HepG2 (cell line): ENCODE results near the gene CACNG4. TPM values are rescaled to one million over a fixed set of nuclear protein-coding genes. Genes with fewer than 3 reads are reported as not detected.

Experiments used
- ATAC-seq: fragments of 200-7000 bp; cut with Tn5 transposase; 3 replicates; pipeline ENCODE4 v1.9.1; 2020; ENCODE audit warnings: mild to moderate bottlenecking, moderate library complexity
- BruUV-seq: library from RNA; stranded (reverse); fragments of 400-500 nt; replicated peaks from 2 replicates; lab custom pipeline; 2021; lab: Mats Ljungman, UMichigan
- CTCF ChIA-PET: fragments of 300-600 bp; formaldehyde crosslinking; extraction: SDS; loops from one replicate; lab custom pipeline; 2021; ENCODE audit warnings: low total read pairs, inconsistent platforms, low intra/inter-chr PET ratio; lab: Yijun Ruan, JAX
- POLR2A ChIA-PET: fragments of 350-600 bp; sonication (Branson Sonifier 250); formaldehyde crosslinking; loops from one replicate; lab custom pipeline; 2020; ENCODE audit warnings: antibody characterized with exemption, inconsistent platforms; lab: Yijun Ruan, JAX
- DNase-seq: peaks from one replicate; pipeline ENCODE4 v3.0.0-alpha.2; 2015; ENCODE audit warnings: low spot score
- FAIRE-seq: peaks from 3 replicates; lab custom pipeline; 2011; peaks lifted over from hg19 to GRCh38; lab: Jason Lieb, UNC
- H2AFZ ChIP-seq: one replicate; pipeline ENCODE4 v1.6.1; 2011; ENCODE audit warnings: low read length, inconsistent platforms
- H3K27ac ChIP-seq: fragments of 300-600 bp; 3 replicates; pipeline ENCODE4 v1.8.0; 2011; ENCODE audit warnings: mixed run types, mild to moderate bottlenecking, mixed read lengths, low read length, inconsistent platforms; ENCODE audit not compliant: insufficient read depth; ENCODE audit errors: extremely low read length
- H3K27me3 ChIP-seq, 2 experiments: fragments of 200-600 bp in 1 of 2; 2 replicates in 1 of 2; 3 replicates in 1 of 2; pipeline versions ENCODE4 v1.6.0 to v1.8.0; 2011; ENCODE audit warnings: low read length in 2 of 2, mild to moderate bottlenecking in 2 of 2, moderate library complexity in 2 of 2, inconsistent platforms in 1 of 2; ENCODE audit not compliant: insufficient read depth in 2 of 2, control insufficient read depth in 1 of 2
- H3K36me3 ChIP-seq, 2 experiments: fragments of 200-600 bp in 1 of 2; replicated peaks in 1 of 2; 2 replicates in 1 of 2; 3 replicates in 1 of 2; pipeline versions ENCODE4 v1.5.1 to v1.8.0; 2011; ENCODE audit warnings: low read length in 2 of 2, inconsistent platforms in 1 of 2; ENCODE audit not compliant: insufficient read depth in 2 of 2, control insufficient read depth in 1 of 2
- H3K4me1 ChIP-seq: 2 replicates; pipeline ENCODE4 v1.5.1; 2012; ENCODE audit warnings: low read length, inconsistent platforms; ENCODE audit not compliant: insufficient read depth
- H3K4me2 ChIP-seq: 2 replicates; pipeline ENCODE4 v1.6.0; 2011; ENCODE audit warnings: low read depth, low read length, inconsistent platforms
- H3K4me3 ChIP-seq, 3 experiments: fragments of 200-600 bp in 1 of 3; sonication (generic), shearing (Covaris generic) in 1 of 3; replicated peaks in 1 of 3; 2 replicates each; pipeline ENCODE4 v1.5.1; 2011 to 2016; ENCODE audit warnings: low read length in 3 of 3, inconsistent platforms in 2 of 3, low read depth in 2 of 3, mild to moderate bottlenecking in 2 of 3, control low read depth in 1 of 3, mixed read lengths in 1 of 3; ENCODE audit not compliant: insufficient read depth in 1 of 3
- H3K79me2 ChIP-seq: one replicate; pipeline ENCODE4 v1.6.1; 2011; ENCODE audit warnings: low read length, inconsistent platforms; ENCODE audit not compliant: insufficient read depth
- H3K9ac ChIP-seq: 2 replicates; pipeline ENCODE4 v1.6.0; 2011; ENCODE audit warnings: mild to moderate bottlenecking, low read depth, low read length, inconsistent platforms; ENCODE audit not compliant: insufficient read depth
- H3K9me3 ChIP-seq: 2 replicates; pipeline ENCODE4 v1.5.1; 2012; ENCODE audit warnings: mild to moderate bottlenecking, low read length
- H4K20me1 ChIP-seq: 2 replicates; pipeline ENCODE4 v1.6.0; 2011; ENCODE audit warnings: inconsistent platforms, mild to moderate bottlenecking, low read length, moderate library complexity; ENCODE audit not compliant: insufficient read depth
- HNRNPL ChIP-seq: fragments of 200-400 bp; formaldehyde crosslinking; IDR thresholded peaks from 2 replicates; pipeline ENCODE4 v1.6.1; 2017; ENCODE audit warnings: mild to moderate bottlenecking, low read depth, low read length
- LCORL ChIP-seq, 2 experiments: fragments of 450-650 bp in 1 of 2; sonication (generic) in 1 of 2; formaldehyde crosslinking in 1 of 2; IDR thresholded peaks; 2 replicates each; pipeline versions ENCODE4 v1.5.0 to v1.6.1; 2017 to 2020; ENCODE audit warnings: antibody characterized with exemption in 1 of 2, missing genetic modification reagents in 1 of 2
- NRL ChIP-seq: sonication (generic); formaldehyde crosslinking; IDR thresholded peaks from 2 replicates; pipeline ENCODE4 v1.5.0; 2020; ENCODE audit warnings: missing genetic modification reagents, mild to moderate bottlenecking, moderate library complexity, borderline replicate concordance
- ZNF772 ChIP-seq: sonication (generic); formaldehyde crosslinking; IDR thresholded peaks from 2 replicates; pipeline ENCODE4 v1.5.0; 2020; ENCODE audit warnings: mild to moderate bottlenecking, missing genetic modification reagents
- WGBS: methylation state at CpG from one replicate; pipeline ENCODE4 v1.1.6; 2017; ENCODE audit warnings: low lambda C conversion rate; 5-methylcytosine and 5-hydroxymethylcytosine counted together
- in situ Hi-C: cut with HindIII; loops from 2 replicates; pipeline ENCODE4 v1.10.0; 2017; ENCODE audit warnings: low pct_unique_long_range_greater_than_20kb; ENCODE audit not compliant: extremely low pct_ligation_motif_present
- intact Hi-C: fragments of 100-400 bp; cut with micrococcal nuclease; formaldehyde crosslinking; loops from one replicate; pipeline ENCODE4 v1.10.0; 2022; ENCODE audit not compliant: unreplicated experiment
- polyA plus RNA-seq, 8 experiments: library from polyadenylated mRNA; depleted of rRNA in 3 of 8; stranded (reverse) in 7 of 8; unstranded in 1 of 8; fragments of >200 nt; fragmentation: Illumina TruSeq in 4 of 8; extraction: Trizol in 4 of 8; gene quantifications; 2 replicates each; pipeline versions ENCODE4 v1.2.1 to v1.2.3, GENCODE V29; 2011 to 2016; ENCODE audit warnings: low read depth in 4 of 8, missing spikeins in 1 of 8, mixed read lengths in 1 of 8; ENCODE audit not compliant: insufficient read depth in 1 of 8
- total RNA-seq, 5 experiments: library from RNA; depleted of rRNA; stranded (reverse); fragments of >200 nt; fragmentation: Illumina TruSeq; extraction: Trizol; gene quantifications; 2 replicates each; pipeline ENCODE4 v1.2.3, GENCODE V29; 2016; ENCODE audit warnings: low read depth in 1 of 5
- TF ChIP-seq, protein P1 (sequence below): IDR thresholded peaks from 2 replicates; pipeline ENCODE4 v1.6.1; 2016; ENCODE audit warnings: mild to moderate bottlenecking, missing biosample characterization, missing genetic modification reagents

CACNG4 gene
- total and polyA plus RNA-seq, 2 of the 13 experiments (the other 11 are each of a cell fraction or from before 2014, with no cell fraction given) = 0.09 TPM

DNA sequence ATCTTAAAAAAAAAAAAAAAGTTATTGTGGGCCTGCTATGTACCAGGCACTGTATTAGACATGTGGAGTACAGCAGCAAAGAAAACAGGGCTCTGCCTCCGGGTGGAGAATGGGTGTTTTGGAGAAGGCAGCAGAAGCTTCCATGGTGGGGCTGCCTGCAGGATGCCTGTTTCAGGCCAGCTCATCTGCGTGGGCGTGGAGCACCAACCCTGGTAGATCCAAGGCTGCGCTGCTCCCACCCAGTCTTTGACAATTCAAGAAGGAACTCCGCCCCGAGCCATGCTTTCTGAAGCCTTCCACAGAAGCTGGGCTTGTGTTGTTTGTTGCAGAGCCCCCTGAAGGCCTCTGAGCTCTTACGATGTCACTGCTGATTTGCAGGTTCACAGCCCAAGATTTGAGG is 56.7 kb downstream of the CACNG4 start:
- Histone ChIP-seq H3K79me2 (no peaks in the 10 kb centered on the region), H2AFZ (no peak overlapping the region), H3K9me3 (no peaks in the 10 kb centered on the region), H4K20me1 (no peaks in the 10 kb centered on the region), H3K36me3 (no peaks in the 10 kb centered on the region), H3K4me2 (no peak overlapping the region), H3K4me1 (peaks cover 16% of the 10 kb centered on the region), H3K4me3 (no peak overlapping the region), H3K9ac (no peak overlapping the region), H3K27ac (no peak overlapping the region), H3K27me3 (peaks cover 10 to 31% of the 10 kb centered on the region in 2 experiments; a peak in 4 of 5 replicates)
- DNase-seq (no peak), ATAC-seq (no peak), FAIRE-seq (no peak)
- in situ Hi-C loops (no loop called here), intact Hi-C loops (no loop called here)
- ChIA-PET CTCF (no interaction called here), POLR2A (no interaction called here)
- no TSS peak for BruUV-seq
- WGBS = 36% methylated on average over 7 of the region's 7 CpGs
- TF ChIP-seq LCORL (IDR thresholded peaks at IDR 0.05) = no peak
- TF ChIP-seq LCORL (CRISPR knock-in tag; IDR thresholded peaks at IDR 0.05) = no peak
- TF ChIP-seq, protein P1, sequence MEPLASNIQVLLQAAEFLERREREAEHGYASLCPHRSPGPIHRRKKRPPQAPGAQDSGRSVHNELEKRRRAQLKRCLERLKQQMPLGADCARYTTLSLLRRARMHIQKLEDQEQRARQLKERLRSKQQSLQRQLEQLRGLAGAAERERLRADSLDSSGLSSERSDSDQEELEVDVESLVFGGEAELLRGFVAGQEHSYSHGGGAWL (CRISPR knock-in tag) = 0 out of 2 replicates have a peak, but pooled peaks have one; percentile 20

DNA sequence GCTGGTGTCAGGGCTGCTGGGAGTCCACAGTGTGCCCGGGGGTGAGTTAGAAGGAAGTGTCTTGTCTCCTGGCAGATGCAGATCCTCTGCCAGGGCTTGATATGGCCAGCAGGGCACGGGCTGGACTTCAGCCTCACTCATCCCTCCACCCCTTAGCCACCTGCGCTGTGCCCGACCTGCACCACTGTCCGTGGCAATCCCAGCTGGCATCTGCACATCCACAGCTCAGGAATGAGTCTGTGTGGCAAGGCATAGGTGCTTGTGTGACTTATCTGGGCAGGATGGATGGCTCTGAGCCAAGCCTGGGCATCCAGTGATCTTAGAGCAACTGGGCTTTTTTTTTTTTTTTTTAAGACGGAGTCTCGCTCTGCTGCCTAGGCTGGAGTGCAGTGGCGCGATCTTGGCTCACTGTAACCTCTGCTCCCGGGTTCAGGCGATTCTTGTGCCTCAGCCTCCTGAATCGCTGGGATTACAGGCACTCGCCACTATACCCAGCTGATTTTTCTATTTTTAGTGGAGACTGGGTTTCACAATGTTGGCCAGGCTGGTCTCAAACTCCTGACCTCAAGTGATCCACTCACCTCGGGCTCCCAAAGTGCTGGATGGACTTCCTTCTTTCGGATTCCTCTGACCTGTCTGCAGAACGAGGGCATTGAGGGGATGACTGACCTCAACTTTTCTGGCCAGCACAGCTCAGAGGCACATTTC is 57.4 kb downstream of the CACNG4 start:
- intact Hi-C loops = no loop called here
- FAIRE-seq = no peak

More for the DNA sequence above, 57.4 kb downstream of the CACNG4 start:
- H3K36me3 ChIP-seq = no peaks in the 10 kb centered on the region
- in situ Hi-C loops = no loop called here
- 43% methylated on average over 16 of the region's 16 CpGs for WGBS
- H3K9me3 ChIP-seq = no peaks in the 10 kb centered on the region
- POLR2A ChIA-PET = no interaction called here
- no peak overlapping the region for H3K4me2 ChIP-seq
- 0 out of 2 replicates have a peak, but pooled peaks have one; percentile 22 for TF ChIP-seq NRL (CRISPR knock-in tag)
- TF ChIP-seq ZNF772 (CRISPR knock-in tag) = no peak
- TF ChIP-seq HNRNPL = 0 out of 2 replicates have a peak, but pooled peaks have one; percentile 26
- no TSS peak for BruUV-seq
- H3K4me1 ChIP-seq = peaks cover 16% of the 10 kb centered on the region
- H3K79me2 ChIP-seq = no peaks in the 10 kb centered on the region
- no peak for DNase-seq
- H2AFZ ChIP-seq = no peak overlapping the region
- no peak for ATAC-seq
- H3K27me3 ChIP-seq = peaks cover 10 to 31% of the 10 kb centered on the region in 2 experiments; a peak in 4 of 5 replicates
- no peak overlapping the region for H3K27ac ChIP-seq
- no peaks in the 10 kb centered on the region for H4K20me1 ChIP-seq
- H3K4me3 ChIP-seq = no peak overlapping the region
- CTCF ChIA-PET = no interaction called here
- no peak overlapping the region for H3K9ac ChIP-seq
